Measurements from ENCODE around the gene ABCC11.
A peak's percentile ranks its signal among the peaks of the same experiment; 100 is the strongest.

The ABCC11 gene

DNA sequence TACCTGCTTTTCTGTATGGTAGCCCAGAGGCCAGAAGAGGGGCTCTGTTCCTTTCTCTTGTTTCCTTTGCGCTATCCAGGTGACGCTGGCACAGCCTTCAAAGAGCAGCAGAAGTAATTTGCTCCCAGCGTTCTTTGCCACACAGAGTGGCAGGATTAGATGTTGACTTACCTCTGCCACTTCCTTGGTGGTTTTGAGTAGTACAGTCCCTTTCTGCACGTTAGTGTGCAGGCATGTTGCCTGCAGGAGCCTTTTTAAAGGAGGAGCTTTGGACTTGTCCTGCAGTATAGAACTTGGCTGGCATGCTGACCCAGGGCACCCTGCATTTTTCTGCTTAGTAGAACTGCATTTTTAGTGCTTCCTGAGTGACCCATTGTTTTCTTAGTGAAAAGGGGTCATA lies at the start of gene ABCC11:
Gene ABCC11, minus strand, starts transcription at position 229 of the 400 bp plus-strand sequence. CDS start 15,618 bp downstream, outside the sequence.
- no peak for DNase-seq (ENCODE audit: low spot score)

- DNase-seq (ENCODE audit: low spot score): no peak
Observed at GRCh38 chr16:48295488-48296281, 48.3 kb upstream of the ABCC11 start.

- no peak for DNase-seq (ENCODE audit: low spot score)
Observed at GRCh38 chr16:48294724-48295123, 47.4 kb upstream of the ABCC11 start.

DNA sequence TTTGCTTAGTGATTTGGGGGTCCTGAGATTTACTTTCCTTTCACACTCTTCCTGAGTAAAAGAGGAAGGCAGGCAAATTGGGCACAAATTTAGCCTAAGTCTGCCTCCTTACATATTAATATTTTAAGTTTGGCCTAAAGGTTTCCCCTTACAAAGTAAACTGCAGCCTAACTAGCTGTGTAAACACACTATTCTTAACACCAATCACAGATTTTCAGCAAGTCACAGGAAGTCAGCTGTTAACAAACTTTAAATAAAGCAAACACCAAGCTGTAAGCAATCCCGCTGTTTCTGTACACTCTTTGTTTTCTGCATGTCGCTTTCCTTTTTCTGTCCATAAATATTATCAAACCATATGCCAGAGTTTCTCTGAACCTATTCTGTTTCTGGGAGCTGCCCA lies 45.1 kb upstream of the ABCC11 start:
- DNase-seq (ENCODE audit: low spot score): no peak

- no peak for DNase-seq (ENCODE audit: low spot score)
Observed at GRCh38 chr16:48291754-48292153, 44.4 kb upstream of the ABCC11 start.

GRCh38 chr16:48291303-48291702 lies 44.0 kb upstream of the ABCC11 start:
- DNase-seq (ENCODE audit: low spot score): no peak

DNA sequence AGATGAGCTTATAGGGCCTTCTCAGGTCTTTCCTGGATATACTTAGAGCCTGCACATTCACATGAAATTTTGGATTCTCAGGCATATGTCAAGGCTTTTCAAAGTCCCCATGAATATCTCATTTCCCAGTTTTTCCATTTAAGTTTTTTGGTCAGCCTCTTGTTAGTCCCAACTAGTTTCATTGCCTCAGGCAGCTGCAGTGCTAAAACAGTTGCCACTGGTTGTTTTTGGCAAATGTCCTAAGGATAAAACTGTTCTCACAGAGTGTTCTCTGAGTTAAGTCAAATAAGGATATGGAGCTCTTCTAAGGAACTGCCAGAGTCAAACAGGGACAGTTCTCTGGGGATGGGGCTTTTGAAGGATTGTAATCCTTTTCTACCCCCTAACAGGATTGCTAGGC lies 39.9 kb upstream of the ABCC11 start:
- DNase-seq (ENCODE audit: low spot score): no peak

DNA sequence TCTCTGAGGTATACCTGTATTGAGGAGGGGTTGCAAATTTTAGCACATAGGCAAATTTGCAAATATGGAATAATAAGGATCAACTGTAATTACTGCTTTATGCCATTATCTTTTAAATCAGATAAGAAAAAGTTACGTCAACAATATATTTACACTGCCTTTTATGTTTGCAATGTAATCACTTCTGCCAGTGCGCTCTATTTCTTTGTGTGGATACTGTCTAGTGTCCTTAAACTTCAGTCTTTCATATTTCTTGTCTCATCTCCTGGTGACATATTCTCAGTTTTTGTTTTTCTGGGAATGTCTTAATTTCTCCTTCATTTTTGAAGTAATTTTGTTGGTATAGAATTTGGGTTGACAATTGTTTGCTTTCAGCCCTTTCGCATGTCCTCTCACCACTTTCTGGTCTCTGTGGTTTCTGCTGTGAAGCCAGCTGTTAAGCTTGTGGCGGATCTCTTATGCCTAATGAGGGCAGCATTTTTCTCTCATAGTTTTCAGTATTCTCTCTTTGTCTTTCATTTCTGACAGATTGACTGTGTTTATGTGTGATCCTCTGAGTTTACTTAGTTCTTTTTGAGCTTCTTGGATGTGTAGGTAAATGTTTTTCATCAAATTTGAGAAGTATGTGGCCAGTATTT lies 37.6 kb upstream of the ABCC11 start:
- DNase-seq (ENCODE audit: low spot score): no peak

DNA sequence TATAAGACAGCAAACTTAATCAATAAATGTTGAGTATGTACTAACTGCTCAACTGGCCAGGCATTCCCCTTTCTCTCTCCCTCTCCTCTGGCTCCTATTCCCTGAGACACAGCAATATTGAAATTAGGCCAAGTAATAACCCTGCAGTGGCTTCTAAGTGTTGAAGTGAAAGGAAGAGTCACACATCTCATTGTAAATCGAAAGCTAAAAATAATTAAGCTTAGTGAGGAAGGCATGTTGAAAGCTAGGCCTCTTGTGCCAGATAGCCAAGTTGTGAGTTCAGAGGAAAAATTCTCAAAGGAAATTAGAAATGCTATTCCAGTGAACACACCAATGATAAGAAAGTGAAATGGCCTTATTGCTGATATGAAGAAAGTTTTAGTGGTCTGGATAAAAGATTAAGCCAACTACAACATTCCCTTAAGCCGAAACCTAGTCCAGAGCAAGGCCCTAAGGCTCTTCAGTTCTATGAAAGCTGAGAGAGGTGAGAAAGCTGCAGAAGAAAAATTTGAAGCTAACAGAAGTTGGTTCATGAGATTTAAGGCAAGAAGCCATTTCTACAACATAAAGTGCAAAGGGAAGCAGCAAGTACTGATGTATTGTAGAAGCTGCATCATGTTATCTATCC lies 35.4 kb upstream of the ABCC11 start:
- no peak for DNase-seq (ENCODE audit: low spot score)

DNA sequence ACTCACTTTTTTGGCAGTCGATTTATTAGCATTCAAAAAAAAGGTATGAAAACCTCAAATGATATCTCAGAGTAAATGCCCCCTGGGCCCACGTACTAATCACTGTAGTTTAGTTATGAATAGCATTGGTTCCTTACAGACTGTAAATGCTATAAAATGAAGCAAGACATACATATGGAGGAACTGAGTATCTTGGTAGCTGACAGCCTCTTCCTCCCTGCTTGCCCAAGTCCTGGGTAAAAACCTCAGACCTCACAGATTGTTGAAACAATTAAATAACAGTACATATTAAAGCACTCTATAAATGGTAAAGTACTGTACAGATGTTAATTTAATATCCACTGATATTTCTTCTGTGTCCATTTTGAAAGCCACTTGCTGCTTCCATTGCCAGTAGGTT lies 33.2 kb upstream of the ABCC11 start:
- no peak for DNase-seq (ENCODE audit: low spot score)

DNA sequence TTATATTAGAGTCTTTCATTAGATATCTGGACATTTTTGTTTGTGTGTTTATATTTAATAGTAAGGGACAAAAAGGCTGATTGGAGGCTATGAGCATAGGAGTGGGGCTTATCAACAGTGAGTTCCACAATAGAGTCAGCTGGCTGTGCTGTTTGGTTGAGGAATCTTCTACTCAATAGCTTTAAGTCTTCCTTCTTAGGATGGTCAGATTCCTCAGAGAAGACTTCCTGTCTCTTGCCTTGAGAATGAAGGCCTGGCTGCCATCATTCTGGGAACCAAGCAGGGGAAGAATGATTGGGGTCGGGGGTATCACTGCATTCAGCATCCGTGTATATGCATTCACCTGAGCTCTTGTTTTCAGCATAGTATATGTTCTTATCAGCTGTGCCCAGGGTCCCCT lies 31.9 kb upstream of the ABCC11 start:
- DNase-seq (ENCODE audit: low spot score): no peak

GRCh38 chr16:48277158-48277557 lies 29.8 kb upstream of the ABCC11 start:
- DNase-seq (ENCODE audit: low spot score): no peak

DNA sequence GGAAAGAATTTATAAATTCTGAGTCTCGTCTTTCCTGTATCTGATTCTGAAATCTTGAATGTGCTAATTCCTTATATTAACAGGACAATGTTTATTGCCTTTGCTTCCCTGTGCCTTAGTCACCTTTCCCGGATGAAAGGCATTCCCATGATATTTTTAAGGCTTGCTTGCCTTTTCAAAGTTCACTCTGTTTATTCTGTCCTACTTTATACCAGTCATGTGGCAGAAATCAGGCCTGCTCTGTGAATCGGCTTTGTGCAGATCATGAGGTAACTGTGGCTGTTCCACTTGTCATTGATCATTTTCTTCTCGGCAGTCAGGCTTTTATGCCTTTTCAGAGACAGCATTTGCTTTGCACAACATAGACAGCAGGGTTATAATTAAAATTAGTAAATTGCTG lies 28.8 kb upstream of the ABCC11 start:
- DNase-seq (ENCODE audit: low spot score): peak; percentile 15

DNA sequence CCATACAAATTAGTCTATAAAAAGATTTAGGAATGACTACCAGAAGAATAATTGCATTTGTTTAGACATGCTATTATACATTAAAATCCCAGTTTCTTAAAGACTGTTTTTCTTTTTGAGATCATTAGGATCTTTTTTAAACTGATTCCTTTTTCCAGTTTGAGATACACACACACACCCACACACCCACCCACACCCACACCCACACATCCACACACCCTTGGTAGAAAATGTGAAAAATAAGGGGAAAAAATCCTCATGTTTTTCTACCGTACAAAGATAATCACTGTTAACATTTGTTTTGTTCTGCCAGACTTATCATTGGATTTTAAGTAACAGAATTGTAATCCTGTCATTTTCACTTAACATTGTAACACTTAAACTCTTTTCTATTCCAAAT lies 27.1 kb upstream of the ABCC11 start:
- DNase-seq (ENCODE audit: low spot score): no peak

DNA sequence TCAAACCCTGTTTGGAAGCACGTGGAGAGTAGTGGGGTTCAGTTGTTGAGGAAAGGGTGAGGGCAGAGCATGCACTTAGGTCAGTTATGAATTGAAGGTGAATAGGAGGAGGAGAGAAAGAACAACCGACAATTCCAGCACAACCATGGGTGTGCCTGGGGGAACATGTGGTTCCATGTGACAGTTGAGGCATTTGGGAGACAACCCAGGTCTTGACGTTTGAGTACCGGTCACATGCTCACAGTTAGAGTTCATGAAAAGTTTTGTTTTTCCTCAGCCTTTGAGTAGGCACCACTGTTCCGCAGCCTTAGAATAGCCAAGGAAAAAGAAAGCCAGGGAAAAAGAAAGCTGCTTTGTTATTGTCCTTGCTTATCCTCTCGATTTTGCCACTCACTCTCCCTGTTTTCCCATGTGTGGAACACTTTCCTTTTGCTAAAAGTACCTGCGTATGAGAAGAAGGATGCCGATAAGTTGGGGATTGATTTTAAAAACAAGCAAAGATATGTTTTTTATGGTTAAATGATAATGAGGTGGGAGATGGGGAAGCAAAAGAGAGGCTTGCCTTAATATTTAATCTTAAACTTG lies 25.6 kb upstream of the ABCC11 start:
- DNase-seq (ENCODE audit: low spot score): no peak

- DNase-seq (ENCODE audit: low spot score): no peak
Observed at GRCh38 chr16:48271728-48272127, 24.4 kb upstream of the ABCC11 start.

GRCh38 chr16:48269011-48269410 lies 21.7 kb upstream of the ABCC11 start:
- DNase-seq (ENCODE audit: low spot score): no peak

- DNase-seq (ENCODE audit: low spot score): no peak
Observed at GRCh38 chr16:48262631-48263030, 15.3 kb upstream of the ABCC11 start.

DNA sequence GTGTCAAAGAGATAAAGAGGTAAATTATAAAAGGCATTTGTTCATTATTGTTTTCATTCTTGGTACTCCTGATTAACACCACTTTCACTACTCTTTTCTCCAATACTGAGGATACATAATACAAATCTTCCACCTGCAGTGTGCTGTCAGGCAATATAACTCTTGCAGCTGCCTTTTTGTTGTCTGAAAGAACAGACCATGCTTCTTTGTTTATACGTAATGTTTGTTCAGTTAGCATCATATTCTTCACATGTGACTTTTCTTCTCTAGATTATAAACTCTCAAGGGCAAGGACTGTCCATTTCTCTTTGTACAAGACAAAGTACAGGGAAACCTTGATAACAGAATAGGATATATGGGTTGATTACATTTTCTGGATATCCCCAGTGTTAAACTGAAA lies 14.2 kb upstream of the ABCC11 start:
- DNase-seq (ENCODE audit: low spot score): no peak

GRCh38 chr16:48256579-48257177 lies 9.3 kb upstream of the ABCC11 start:
- DNase-seq (ENCODE audit: low spot score): no peak

DNA sequence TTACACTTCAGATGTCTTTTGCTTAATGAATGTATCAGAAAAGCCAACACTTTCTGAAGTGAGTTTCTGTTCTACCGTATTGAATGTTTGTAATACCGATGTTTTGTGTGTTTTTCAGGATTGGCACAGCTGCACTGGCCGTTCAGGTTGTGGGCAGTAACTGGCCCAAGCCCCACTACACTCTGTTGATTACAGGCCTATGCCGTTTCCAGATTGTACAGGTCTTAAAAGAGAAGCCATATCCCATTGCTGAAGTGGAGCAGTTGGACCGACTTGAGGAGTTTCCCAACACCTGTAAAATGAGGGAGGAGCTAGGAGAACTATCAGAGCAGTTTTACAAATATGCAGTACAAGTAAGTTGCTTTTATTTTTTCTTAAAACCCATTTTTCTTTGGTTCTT lies 4.7 kb upstream of the ABCC11 start:
- DNase-seq (ENCODE audit: low spot score): no peak

DNA sequence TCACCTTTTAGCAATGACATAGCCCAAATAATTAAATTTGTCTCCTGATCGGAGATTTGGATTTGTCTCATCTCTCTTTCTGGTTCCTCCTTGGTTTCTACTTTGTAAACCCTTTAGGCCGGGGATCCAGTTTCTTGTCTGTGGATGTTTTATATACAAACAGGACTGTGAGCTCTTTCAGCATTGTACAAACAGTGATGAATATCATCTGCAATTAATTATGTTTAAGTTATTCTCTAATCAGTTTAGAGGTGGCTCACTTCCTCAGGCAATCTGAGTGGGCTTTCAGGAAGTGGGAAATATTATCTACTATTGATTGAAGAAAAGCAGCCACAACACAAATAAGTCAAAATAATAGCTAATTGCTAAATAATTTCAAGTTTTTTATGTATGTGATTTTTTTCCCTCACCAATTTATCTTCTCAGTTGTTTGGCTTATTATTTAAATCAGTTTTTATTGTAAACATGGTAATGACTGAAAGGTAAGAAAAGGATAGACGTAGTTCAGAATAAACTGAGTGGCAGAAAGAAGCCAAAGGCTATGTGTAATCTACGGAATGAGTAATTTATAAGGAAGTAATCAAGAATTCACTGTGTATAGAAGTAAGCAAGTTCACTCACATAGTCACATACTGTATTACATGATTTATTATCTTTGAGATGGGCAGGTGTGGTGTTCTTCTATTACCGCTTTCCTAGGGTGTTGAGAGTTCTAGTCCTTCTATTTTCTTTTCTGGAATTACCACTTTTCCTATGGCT lies 3.4 kb upstream of the ABCC11 start:
- no peak for DNase-seq (ENCODE audit: low spot score)

Data from AG08396 (cell line).